H1 (cell line): ENCODE results near the gene TMEM107. TPM values are rescaled to one million over a fixed set of nuclear protein-coding genes. Genes with fewer than 3 reads are reported as not detected.

Experiments
- ATF2 ChIP-seq: IDR thresholded peaks from 2 replicates; pipeline ENCODE4 v1.6.1; 2012; ENCODE audit warnings: low read length, inconsistent platforms
- CREB1 ChIP-seq: IDR thresholded peaks from 2 replicates; pipeline ENCODE4 v1.6.1; 2012; ENCODE audit warnings: inconsistent platforms
- GTF2F1 ChIP-seq: IDR thresholded peaks from 2 replicates; pipeline ENCODE4 v1.6.1; 2012; ENCODE audit warnings: low read depth, low read length, improper control_type of control experiment, borderline replicate concordance
- HDAC6 ChIP-seq: IDR thresholded peaks from one replicate; pipeline ENCODE4 v1.7.1; 2012; ENCODE audit warnings: low read depth, mild to moderate bottlenecking, inconsistent platforms, low read length, moderate library complexity
- RNF2 ChIP-seq: fragments of 200-900, 300-1000 bp; sonication (generic); IDR thresholded peaks from 2 replicates; pipeline ENCODE4 v1.7.1; 2016; ENCODE audit warnings: borderline replicate concordance, low read depth, mild to moderate bottlenecking, antibody characterized with exemption, low read length; ENCODE audit not compliant: poor library complexity, severe bottlenecking; ENCODE audit errors: missing control alignments
- SAP30 ChIP-seq: fragments of 300-600 bp; sonication (generic); IDR thresholded peaks from 2 replicates; pipeline ENCODE4 v1.7.1; 2012; ENCODE audit warnings: low read length, moderate library complexity, mild to moderate bottlenecking, inconsistent platforms; ENCODE audit not compliant: insufficient read depth, insufficient replicate concordance
- YY1 ChIP-seq: IDR thresholded peaks from 2 replicates; pipeline ENCODE4 v1.6.1; 2011; ENCODE audit warnings: low read depth, mild to moderate bottlenecking, low read length
- polyA plus RNA-seq, 7 experiments: library from polyadenylated mRNA; depleted of rRNA in 3 of 7; stranded (reverse) in 5 of 7; unstranded in 2 of 7; fragments of >200 nt in 5 of 7; fragments of 200-250 nt in 2 of 7; gene quantifications; 1 replicate in 5 of 7; 2 replicates in 1 of 7; 4 replicates in 1 of 7; pipeline versions ENCODE4 v1.2.1 to v1.2.3, GENCODE V29; 2011 to 2013; ENCODE audit warnings: missing spikeins in 2 of 7, mixed read lengths in 2 of 7
- total RNA-seq: library from RNA; stranded (reverse); fragmentation: NEBNext Ultra II Directional; extraction: Animal tissue kit (Norgen Biotek cat#: 25700); gene quantifications from 2 replicates; pipeline ENCODE4 v1.2.1, GENCODE V29; 2021

Gene TMEM107
- total and polyA plus RNA-seq, 2 of the 8 experiments (the other 6 are each of a cell fraction or from before 2014, with no cell fraction given) = 17.3 to 21.5 TPM

GRCh38 chr17:8224891-8225812, 49.0 kb upstream of the TMEM107 start (continued):
- TF ChIP-seq GTF2F1 = no peak
- no peak for TF ChIP-seq YY1
- TF ChIP-seq RNF2 = no peak
- TF ChIP-seq SAP30 = no peak
- no peak for TF ChIP-seq CREB1
- no peak for TF ChIP-seq HDAC6
- TF ChIP-seq ATF2 = no peak
